K562 (cell line): ENCODE results near the gene DCT.

Source experiments
- BHLHE40 ChIP-seq: IDR thresholded peaks from 2 replicates; pipeline ENCODE4 v1.6.1; 2011; ENCODE audit warnings: low read length, improper control_type of control experiment
- CEBPB ChIP-seq: fragments of 450-650 bp; IDR thresholded peaks from 2 replicates; pipeline ENCODE4 v1.6.1; 2016; ENCODE audit warnings: missing genetic modification characterization, missing compliant biosample characterization
- EZH2 ChIP-seq: IDR thresholded peaks from 2 replicates; pipeline ENCODE4 v1.6.1; 2012; ENCODE audit warnings: low read depth, mild to moderate bottlenecking, inconsistent platforms, low read length, borderline replicate concordance
- FOXP1 ChIP-seq: sonication (generic); formaldehyde crosslinking; IDR thresholded peaks from 2 replicates; pipeline ENCODE4 v1.8.0; 2022; ENCODE audit warnings: mild to moderate bottlenecking, missing genetic modification reagents
- NFIC ChIP-seq: fragments of 450-650 bp; IDR thresholded peaks from 2 replicates; pipeline ENCODE4 v1.6.1; 2017; ENCODE audit warnings: mild to moderate bottlenecking, inconsistent platforms
- ZNF165 ChIP-seq: fragments of 250-450 bp; sonication (Bioruptor Pico); IDR thresholded peaks from 2 replicates; pipeline ENCODE4 v1.4.0; 2020; ENCODE audit warnings: borderline replicate concordance
- ZNF175 ChIP-seq: fragments of 200-800 bp; sonication (Bioruptor generic); IDR thresholded peaks from 2 replicates; pipeline ENCODE4 v1.6.1; 2016; ENCODE audit warnings: low read depth, mild to moderate bottlenecking, missing genetic modification characterization, missing compliant biosample characterization
- ZNF644 ChIP-seq: fragments of 200-800 bp; sonication (Bioruptor generic); IDR thresholded peaks from 2 replicates; pipeline ENCODE4 v1.6.1; 2016; ENCODE audit warnings: low read depth, missing genetic modification characterization, missing compliant biosample characterization
- TF ChIP-seq, protein P1 (sequence below): fragments of 450-650 bp; formaldehyde crosslinking; IDR thresholded peaks from 2 replicates; pipeline ENCODE4 v1.4.0; 2020; ENCODE audit warnings: mild to moderate bottlenecking, mixed read lengths
- TF ChIP-seq, protein P2 (sequence below), 3 experiments: IDR thresholded peaks in 2 of 3; conservative IDR thresholded peaks in 1 of 3; 2 replicates each; pipeline ENCODE4 v1.5.1; 2011 to 2012; ENCODE audit warnings: low read length in 3 of 3, mild to moderate bottlenecking in 3 of 3, control low read depth in 2 of 3, improper control_type of control experiment in 1 of 3, inconsistent platforms in 1 of 3, low read depth in 1 of 3, mixed read lengths in 1 of 3, moderate library complexity in 1 of 3; ENCODE audit not compliant: insufficient read depth in 2 of 3
- TF ChIP-seq, protein P3 (sequence below): fragments of 250-450 bp; sonication (Bioruptor Pico); IDR thresholded peaks from 2 replicates; pipeline ENCODE4 v1.5.0; 2021; ENCODE audit warnings: mild to moderate bottlenecking, borderline replicate concordance

DNA sequence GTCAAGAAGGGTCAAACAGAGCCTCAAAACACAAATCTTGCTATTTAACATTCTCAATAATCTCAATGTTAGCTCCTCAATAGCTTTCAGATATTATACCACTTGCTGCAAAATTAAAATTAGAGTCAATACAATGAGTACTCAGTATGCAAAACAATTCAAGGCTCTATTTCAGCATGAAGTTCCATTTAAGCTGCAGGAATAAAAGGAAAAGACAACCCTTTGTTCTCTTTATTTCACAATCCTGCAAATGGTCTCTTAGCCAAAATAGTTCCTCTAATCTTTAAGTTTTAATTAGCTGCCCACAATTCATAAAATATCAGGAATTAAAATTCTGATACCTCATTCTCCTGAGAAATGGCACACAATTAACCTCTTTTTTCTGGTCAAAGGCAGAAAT lies 40.5 kb upstream of the DCT start:
- TF ChIP-seq, protein P1, sequence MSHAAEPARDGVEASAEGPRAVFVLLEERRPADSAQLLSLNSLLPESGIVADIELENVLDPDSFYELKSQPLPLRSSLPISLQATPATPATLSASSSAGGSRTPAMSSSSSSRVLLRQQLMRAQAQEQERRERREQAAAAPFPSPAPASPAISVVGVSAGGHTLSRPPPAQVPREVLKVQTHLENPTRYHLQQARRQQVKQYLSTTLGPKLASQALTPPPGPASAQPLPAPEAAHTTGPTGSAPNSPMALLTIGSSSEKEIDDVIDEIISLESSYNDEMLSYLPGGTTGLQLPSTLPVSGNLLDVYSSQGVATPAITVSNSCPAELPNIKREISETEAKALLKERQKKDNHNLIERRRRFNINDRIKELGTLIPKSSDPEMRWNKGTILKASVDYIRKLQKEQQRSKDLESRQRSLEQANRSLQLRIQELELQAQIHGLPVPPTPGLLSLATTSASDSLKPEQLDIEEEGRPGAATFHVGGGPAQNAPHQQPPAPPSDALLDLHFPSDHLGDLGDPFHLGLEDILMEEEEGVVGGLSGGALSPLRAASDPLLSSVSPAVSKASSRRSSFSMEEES (CRISPR knock-in tag), result no peak
- TF ChIP-seq BHLHE40 (no peak), ZNF175 (CRISPR knock-in tag) (no peak), NFIC (no peak), CEBPB (tag) (no peak), FOXP1 (CRISPR knock-in tag) (no peak), ZNF165 (no peak), ZNF644 (no peak), EZH2 (no peak)
- TF ChIP-seq, protein P2, sequence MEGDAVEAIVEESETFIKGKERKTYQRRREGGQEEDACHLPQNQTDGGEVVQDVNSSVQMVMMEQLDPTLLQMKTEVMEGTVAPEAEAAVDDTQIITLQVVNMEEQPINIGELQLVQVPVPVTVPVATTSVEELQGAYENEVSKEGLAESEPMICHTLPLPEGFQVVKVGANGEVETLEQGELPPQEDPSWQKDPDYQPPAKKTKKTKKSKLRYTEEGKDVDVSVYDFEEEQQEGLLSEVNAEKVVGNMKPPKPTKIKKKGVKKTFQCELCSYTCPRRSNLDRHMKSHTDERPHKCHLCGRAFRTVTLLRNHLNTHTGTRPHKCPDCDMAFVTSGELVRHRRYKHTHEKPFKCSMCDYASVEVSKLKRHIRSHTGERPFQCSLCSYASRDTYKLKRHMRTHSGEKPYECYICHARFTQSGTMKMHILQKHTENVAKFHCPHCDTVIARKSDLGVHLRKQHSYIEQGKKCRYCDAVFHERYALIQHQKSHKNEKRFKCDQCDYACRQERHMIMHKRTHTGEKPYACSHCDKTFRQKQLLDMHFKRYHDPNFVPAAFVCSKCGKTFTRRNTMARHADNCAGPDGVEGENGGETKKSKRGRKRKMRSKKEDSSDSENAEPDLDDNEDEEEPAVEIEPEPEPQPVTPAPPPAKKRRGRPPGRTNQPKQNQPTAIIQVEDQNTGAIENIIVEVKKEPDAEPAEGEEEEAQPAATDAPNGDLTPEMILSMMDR (IDR thresholded peaks at IDR 0.05 in 2 of 3, conservative IDR thresholded peaks at IDR 0.05 in 1 of 3; ENCODE audit: insufficient read depth in 2 of 3, low read depth in 1 of 3, low read length in 3 of 3), result no peak
- TF ChIP-seq, protein P3, sequence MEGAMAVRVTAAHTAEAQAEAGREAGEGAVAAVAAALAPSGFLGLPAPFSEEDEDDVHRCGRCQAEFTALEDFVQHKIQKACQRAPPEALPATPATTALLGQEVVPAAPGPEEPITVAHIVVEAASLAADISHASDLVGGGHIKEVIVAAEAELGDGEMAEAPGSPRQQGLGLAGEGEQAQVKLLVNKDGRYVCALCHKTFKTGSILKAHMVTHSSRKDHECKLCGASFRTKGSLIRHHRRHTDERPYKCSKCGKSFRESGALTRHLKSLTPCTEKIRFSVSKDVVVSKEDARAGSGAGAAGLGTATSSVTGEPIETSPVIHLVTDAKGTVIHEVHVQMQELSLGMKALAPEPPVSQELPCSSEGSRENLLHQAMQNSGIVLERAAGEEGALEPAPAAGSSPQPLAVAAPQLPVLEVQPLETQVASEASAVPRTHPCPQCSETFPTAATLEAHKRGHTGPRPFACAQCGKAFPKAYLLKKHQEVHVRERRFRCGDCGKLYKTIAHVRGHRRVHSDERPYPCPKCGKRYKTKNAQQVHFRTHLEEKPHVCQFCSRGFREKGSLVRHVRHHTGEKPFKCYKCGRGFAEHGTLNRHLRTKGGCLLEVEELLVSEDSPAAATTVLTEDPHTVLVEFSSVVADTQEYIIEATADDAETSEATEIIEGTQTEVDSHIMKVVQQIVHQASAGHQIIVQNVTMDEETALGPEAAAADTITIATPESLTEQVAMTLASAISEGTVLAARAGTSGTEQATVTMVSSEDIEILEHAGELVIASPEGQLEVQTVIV (CRISPR knock-in tag), result no peak
